Embryonic facial prominence (tissue), 1 donor: ENCODE results near the gene TSPAN3.

ENCODE experiments used
- DNase-seq: peaks from one replicate; pipeline ENCODE4 v3.0.0-alpha.2; 2016; ENCODE audit errors: extremely low spot score

Gene TSPAN3

GRCh38 chr15:77009646-77010311 lies 61.1 kb downstream of the TSPAN3 start:
- no peak for DNase-seq

- DNase-seq: no peak
Measured at GRCh38 chr15:77009176-77009575, 61.7 kb downstream of the TSPAN3 start.

GRCh38 chr15:77004189-77004588 lies 66.7 kb downstream of the TSPAN3 start:
- DNase-seq: no peak

- no peak for DNase-seq
Measured at GRCh38 chr15:77002954-77003912, 67.7 kb downstream of the TSPAN3 start.

- DNase-seq: no peak
Measured at GRCh38 chr15:77002436-77002835, 68.5 kb downstream of the TSPAN3 start.

- no peak for DNase-seq
Measured at GRCh38 chr15:77001966-77002365, 68.9 kb downstream of the TSPAN3 start.

GRCh38 chr15:77001351-77001750 lies 69.6 kb downstream of the TSPAN3 start:
- DNase-seq: no peak

- no peak for DNase-seq
Measured at GRCh38 chr15:76999996-77000395, 70.9 kb downstream of the TSPAN3 start.

- DNase-seq: no peak
Measured at GRCh38 chr15:76998663-76999285, 72.1 kb downstream of the TSPAN3 start.

- no peak for DNase-seq
Measured at GRCh38 chr15:76996526-76997401, 74.1 kb downstream of the TSPAN3 start.

GRCh38 chr15:76996076-76996525 lies 74.8 kb downstream of the TSPAN3 start:
- no peak for DNase-seq

- DNase-seq: no peak
Measured at GRCh38 chr15:76994971-76995945, 75.7 kb downstream of the TSPAN3 start, which contains the start of gene PSTPIP1. TSS of gene PSTPIP1 (plus strand) at chr15:76995126. CDS start at chr15:76995574, 448 bp downstream.

GRCh38 chr15:76994496-76994895 lies 76.4 kb downstream of the TSPAN3 start:
- DNase-seq: no peak

GRCh38 chr15:76994001-76994400 lies 76.9 kb downstream of the TSPAN3 start:
- DNase-seq: no peak

GRCh38 chr15:76993114-76993725 lies 77.7 kb downstream of the TSPAN3 start:
- DNase-seq: no peak

GRCh38 chr15:76991741-76992645 lies 78.9 kb downstream of the TSPAN3 start:
- DNase-seq: no peak
